Measurements from ENCODE around the gene COL6A3. TPM values are rescaled to one million over a fixed set of nuclear protein-coding genes. Genes with fewer than 3 reads are reported as not detected.
"Not testable (repeated sequence)": the region's sequence is repeated elsewhere in the genome, so short reads cannot be mapped to it uniquely, and the experiment has no call there.

Gene COL6A3
- total RNA-seq, 1 experiment from 2014 or later: 0.57 TPM

GRCh38 chr2:237411683-237412423 lies 2.1 kb downstream of the COL6A3 start:
- ChIA-PET CTCF (interaction anchor here (1.0 to 1.3 kb wide), 2 partner anchors 10 to 255 kb away, joined by 4 to 7 read pairs; no protein-coding TSS in a partner anchor), POLR2A (ENCODE audit: unreplicated experiment) (interaction anchor here (0.6 kb wide), 2 partner anchors 56 to 78 kb away, joined by 4 to 8 read pairs; no protein-coding TSS in a partner anchor)
- H3K4me2 ChIP-seq: no peak overlapping the region
- DNase-seq: no peak
- H3K36me3 ChIP-seq (ENCODE audit: low read depth): no peaks in the 10 kb centered on the region
- H3K4me1 ChIP-seq (replicated peaks; ENCODE audit: insufficient read depth): no peaks in the 10 kb centered on the region
- no peaks in the 10 kb centered on the region for H3F3A ChIP-seq (ENCODE audit: insufficient read depth, low read depth)
- intact Hi-C loops (cut with micrococcal nuclease; ENCODE audit: unreplicated experiment): loop anchor here (5.0 kb wide), 1 partner anchor 260 kb away; no protein-coding TSS in a partner anchor
- TF ChIP-seq EZH2 (IDR thresholded peaks at IDR 0.05; ENCODE audit: low read depth): no peak
- TF ChIP-seq CTCF (conservative IDR thresholded peaks at IDR 0.05): no peak
- H4K20me1 ChIP-seq (ENCODE audit: insufficient read depth): no peaks in the 10 kb centered on the region
- BruUV-seq (replicated peaks): no TSS peak
- no peaks in the 10 kb centered on the region for H3K27me3 ChIP-seq (ENCODE audit: insufficient read depth, low read depth)
- no peaks in the 10 kb centered on the region for H3K9me3 ChIP-seq (ENCODE audit: insufficient read depth, low read depth)
- no peak overlapping the region for H2AFZ ChIP-seq
- H3K79me2 ChIP-seq (ENCODE audit: low read depth): no peaks in the 10 kb centered on the region
- H3K9me2 ChIP-seq (ENCODE audit: insufficient read depth): no peaks in the 10 kb centered on the region
- H3K4me3 ChIP-seq: no peak overlapping the region
- no peak overlapping the region for H3K27ac ChIP-seq

GRCh38 chr2:237411092-237411601 lies 2.8 kb downstream of the COL6A3 start:
- no peaks in the 10 kb centered on the region for H3F3A ChIP-seq (ENCODE audit: insufficient read depth, low read depth)
- H3K79me2 ChIP-seq (ENCODE audit: low read depth): no peaks in the 10 kb centered on the region
- ChIA-PET CTCF (interaction anchor here (1.0 to 1.6 kb wide), 3 partner anchors 10 to 255 kb away, joined by 4 to 7 read pairs (median 6); no protein-coding TSS in a partner anchor), POLR2A (ENCODE audit: unreplicated experiment) (interaction anchor here (0.6 to 0.7 kb wide), 3 partner anchors 56 to 211 kb away, joined by 3 to 8 read pairs (median 4); no protein-coding TSS in a partner anchor)
- H2AFZ ChIP-seq: no peak overlapping the region
- no peaks in the 10 kb centered on the region for H3K9me2 ChIP-seq (ENCODE audit: insufficient read depth)
- no TSS peak for BruUV-seq (replicated peaks)
- no peak for TF ChIP-seq EZH2 (IDR thresholded peaks at IDR 0.05; ENCODE audit: low read depth)
- TF ChIP-seq CTCF (conservative IDR thresholded peaks at IDR 0.05): no peak
- intact Hi-C loops (cut with micrococcal nuclease; ENCODE audit: unreplicated experiment): loop anchor here (5.0 kb wide), 1 partner anchor 259 kb away; no protein-coding TSS in a partner anchor
- H3K9me3 ChIP-seq (ENCODE audit: insufficient read depth, low read depth): no peaks in the 10 kb centered on the region
- no peaks in the 10 kb centered on the region for H4K20me1 ChIP-seq (ENCODE audit: insufficient read depth)
- H3K36me3 ChIP-seq (ENCODE audit: low read depth): no peaks in the 10 kb centered on the region
- no peak overlapping the region for H3K4me3 ChIP-seq
- no peak for DNase-seq
- peaks cover 4% of the 10 kb centered on the region; the same call in 1 of the 2 replicates for H3K27me3 ChIP-seq (ENCODE audit: insufficient read depth, low read depth)
- no peak overlapping the region for H3K4me2 ChIP-seq
- H3K4me1 ChIP-seq (replicated peaks; ENCODE audit: insufficient read depth): no peaks in the 10 kb centered on the region
- no peak overlapping the region for H3K27ac ChIP-seq

- BruUV-seq (replicated peaks); DNase-seq; H3K27ac ChIP-seq; H3K4me3 ChIP-seq; H3K9me3 ChIP-seq (ENCODE audit: insufficient read depth, low read depth); intact Hi-C loops (cut with micrococcal nuclease; ENCODE audit: unreplicated experiment); H2AFZ ChIP-seq; H3F3A ChIP-seq (ENCODE audit: insufficient read depth, low read depth); H3K79me2 ChIP-seq (ENCODE audit: low read depth); H3K36me3 ChIP-seq (ENCODE audit: low read depth); H3K4me2 ChIP-seq; H3K9me2 ChIP-seq (ENCODE audit: insufficient read depth); H3K4me1 ChIP-seq (replicated peaks; ENCODE audit: insufficient read depth); H4K20me1 ChIP-seq (ENCODE audit: insufficient read depth): not testable (repeated sequence)
- peaks cover 23% of the 10 kb centered on the region for H3K27me3 ChIP-seq (ENCODE audit: insufficient read depth, low read depth)
- ChIA-PET POLR2A (ENCODE audit: unreplicated experiment) (interaction anchor here (0.6 kb wide), 1 partner anchor 19 kb away, joined by 4 read pairs; no protein-coding TSS in a partner anchor), CTCF (interaction anchor here (1.6 kb wide), 1 partner anchor 243 kb away, joined by 6 read pairs; no protein-coding TSS in a partner anchor)
These were observed 4.7 kb downstream of the COL6A3 start for GRCh38 chr2:237409263-237409662.

All from PC-9 (cell line).